DOHH2 (cell line): ENCODE measurements around the gene CTNND1.

Experiments used
- CTCF ChIP-seq: fragments of 200-600 bp; sonication (generic); IDR thresholded peaks from one replicate; pipeline ENCODE4 v1.5.1; 2014; ENCODE audit warnings: antibody characterized with exemption, mild to moderate bottlenecking, low read depth, low read length; ENCODE audit not compliant: poor library complexity, severe bottlenecking
- EZH2phosphoT487 ChIP-seq: fragments of 200-600 bp; sonication (generic); IDR thresholded peaks from 2 replicates; pipeline ENCODE4 v1.6.1; 2017; ENCODE audit warnings: borderline replicate concordance, mild to moderate bottlenecking, antibody characterized with exemption, low read length, moderate library complexity, mixed read lengths

GRCh38 chr11:57758174-57758573 is 3.4 kb upstream of the CTNND1 start:
- TF ChIP-seq CTCF (no peak), EZH2phosphoT487 (no peak)
